ENCODE results near the gene EPHB3. TPM values are rescaled to one million over a fixed set of nuclear protein-coding genes. Genes with fewer than 3 reads are reported as not detected.

The EPHB3 gene
- total RNA-seq, 3 donors from 2014 or later (not counting 1 experiment from before 2014, with no cell fraction given): not detected

DNA sequence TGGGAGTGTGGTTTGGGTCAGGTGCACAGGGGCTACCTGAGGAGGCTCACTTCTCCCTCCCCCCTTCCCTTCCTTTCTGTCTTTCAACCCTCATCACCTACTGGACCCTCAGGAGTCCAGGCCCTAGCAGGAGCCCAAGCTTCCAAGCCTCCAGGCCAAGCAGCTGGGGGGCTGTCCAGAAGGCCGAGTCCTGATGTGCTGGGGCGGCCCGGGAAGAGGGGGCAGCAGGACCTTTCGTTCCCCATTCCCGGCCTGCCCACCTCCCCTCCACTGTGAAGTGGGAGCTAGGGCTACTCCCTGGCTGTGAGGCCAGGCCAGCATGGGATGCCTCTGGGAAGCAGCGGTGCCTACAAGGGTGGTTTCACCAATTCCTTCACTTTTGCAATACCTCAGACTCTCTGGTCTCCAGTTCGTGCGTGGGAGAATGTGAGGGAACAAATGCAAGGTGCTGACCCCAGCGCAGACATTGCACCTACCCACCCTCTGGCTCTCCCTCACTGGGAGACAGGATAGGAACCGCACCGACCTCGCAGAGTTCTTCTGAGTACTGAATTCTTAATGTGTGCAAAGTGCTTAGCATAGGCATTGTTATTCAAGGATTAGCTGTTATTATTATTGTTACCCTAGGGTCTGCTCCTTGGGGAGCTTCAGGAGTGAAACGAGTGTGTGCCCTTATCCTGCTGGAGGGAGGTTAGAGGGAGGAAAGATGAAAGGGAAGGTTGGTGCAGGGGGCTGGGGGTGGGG, 2.5 kb downstream of the EPHB3 start:
- peak overlapping the region; percentile 51 for H3K4me3 Mint-ChIP-seq
- intact Hi-C loops (cut with micrococcal nuclease): no loop called here
- no peak for TF ChIP-seq CTCF (IDR thresholded peaks at IDR 0.05)

GRCh38 chr3:184564685-184565385, 3.2 kb downstream of the EPHB3 start:
- no peak overlapping the region for H3K4me3 Mint-ChIP-seq
- Histone ChIP-seq H3K27ac (ENCODE audit: low read length) (no peak overlapping the region), H3K9me3 (ENCODE audit: control insufficient read depth, insufficient read depth, low read length) (no peaks in the 10 kb centered on the region), H3K4me3 (ENCODE audit: low read length) (no peak overlapping the region), H3K4me1 (ENCODE audit: control insufficient read depth, insufficient read depth, low read length) (peaks cover 34% of the 10 kb centered on the region), H3K36me3 (ENCODE audit: control insufficient read depth, insufficient read depth, low read length) (no peaks in the 10 kb centered on the region), H3K27me3 (ENCODE audit: control insufficient read depth, insufficient read depth, low read length) (peaks cover 29% of the 10 kb centered on the region)
- no peak overlapping the region for H3K27ac Mint-ChIP-seq
- WGBS (ENCODE audit: insufficient coverage): 81% methylated on average over 5 of the region's 5 CpGs
- H3K9me3 Mint-ChIP-seq: no peaks in the 10 kb centered on the region
- H3K4me1 Mint-ChIP-seq: peaks cover 15 to 16% of the 10 kb centered on the region in 2 donors
- ATAC-seq (no peak), DNase-seq (no peak)
- no peak for TF ChIP-seq CTCF (IDR thresholded peaks at IDR 0.05)
- peaks cover 46 to 56% of the 10 kb centered on the region in 2 donors for H3K27me3 Mint-ChIP-seq (ENCODE audit: low read depth in 2 of 2)
- intact Hi-C loops (cut with micrococcal nuclease): no loop called here
- no peaks in the 10 kb centered on the region for H3K36me3 Mint-ChIP-seq

More for the DNA sequence above, 2.5 kb downstream of the EPHB3 start:
- WGBS (ENCODE audit: insufficient coverage): 95% methylated on average over 13 of the region's 13 CpGs
- Histone ChIP-seq H3K9me3 (ENCODE audit: control insufficient read depth, insufficient read depth, low read length) (no peaks in the 10 kb centered on the region), H3K27ac (ENCODE audit: low read length) (no peak overlapping the region), H3K4me3 (ENCODE audit: low read length) (no peak overlapping the region), H3K27me3 (ENCODE audit: control insufficient read depth, insufficient read depth, low read length) (peaks cover 31% of the 10 kb centered on the region), H3K36me3 (ENCODE audit: control insufficient read depth, insufficient read depth, low read length) (no peaks in the 10 kb centered on the region), H3K4me1 (ENCODE audit: control insufficient read depth, insufficient read depth, low read length) (peaks cover 27% of the 10 kb centered on the region)
- DNase-seq (no peak), ATAC-seq (no peak)
- Mint-ChIP-seq H3K4me1 (peaks cover 15 to 16% of the 10 kb centered on the region in 2 donors), H3K27ac (no peak overlapping the region), H3K36me3 (no peaks in the 10 kb centered on the region), H3K27me3 (ENCODE audit: low read depth in 2 of 2) (peaks cover 46 to 52% of the 10 kb centered on the region in 2 donors), H3K9me3 (no peaks in the 10 kb centered on the region)

DNA sequence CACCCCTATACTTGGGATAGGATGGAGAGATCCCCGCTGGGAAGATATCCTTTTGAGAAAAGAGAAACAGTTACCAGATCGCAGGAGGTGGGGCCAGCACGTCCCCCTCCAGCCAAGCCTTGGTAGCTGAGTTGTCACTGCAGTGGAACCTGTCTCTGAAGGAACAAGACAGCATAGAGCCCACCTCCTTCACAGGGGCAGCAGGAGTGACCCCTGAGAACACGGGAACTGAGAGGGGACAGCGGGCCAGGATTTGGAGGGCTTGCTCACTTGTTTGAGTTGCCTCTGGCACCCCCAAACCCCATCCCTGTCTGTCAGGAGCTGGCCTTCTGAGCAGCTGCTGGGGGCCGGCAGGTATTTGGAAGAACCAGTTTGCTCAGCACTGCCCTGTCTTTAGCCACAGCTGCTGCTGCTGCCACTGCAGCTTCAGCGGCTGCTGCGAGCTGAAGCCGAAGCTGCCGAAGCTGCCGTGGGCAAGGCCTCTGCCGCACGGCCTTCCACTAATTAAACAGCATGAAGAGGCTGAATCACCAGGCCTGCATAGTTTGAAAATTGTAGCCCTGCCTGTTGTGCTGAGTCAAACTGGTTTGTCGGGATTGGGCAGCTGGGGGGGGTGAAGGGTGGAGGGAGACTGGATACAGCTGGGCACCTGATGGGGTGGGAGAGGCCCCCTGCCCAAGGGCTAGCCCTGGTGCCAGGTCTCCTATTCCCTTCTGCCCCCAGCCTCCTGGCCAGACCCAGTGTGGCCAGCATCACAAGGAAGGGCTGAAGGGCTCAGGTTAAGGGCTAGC, 4.0 kb downstream of the EPHB3 start:
- no peak overlapping the region for H3K4me3 ChIP-seq (ENCODE audit: low read length)
- intact Hi-C loops (cut with micrococcal nuclease): no loop called here
- no peaks in the 10 kb centered on the region for H3K9me3 ChIP-seq (ENCODE audit: control insufficient read depth, insufficient read depth, low read length)
- 92% methylated on average over 13 of the region's 14 CpGs for WGBS (ENCODE audit: insufficient coverage)
- Mint-ChIP-seq H3K36me3 (no peaks in the 10 kb centered on the region), H3K27me3 (ENCODE audit: low read depth in 2 of 2) (peaks cover 41 to 59% of the 10 kb centered on the region in 2 donors), H3K4me3 (no peak overlapping the region), H3K4me1 (peaks cover 11 to 12% of the 10 kb centered on the region in 2 donors), H3K27ac (no peak overlapping the region), H3K9me3 (no peaks in the 10 kb centered on the region)
- no peaks in the 10 kb centered on the region for H3K36me3 ChIP-seq (ENCODE audit: control insufficient read depth, insufficient read depth, low read length)
- DNase-seq (no peak), ATAC-seq (no peak)
- peaks cover 29% of the 10 kb centered on the region for H3K27me3 ChIP-seq (ENCODE audit: control insufficient read depth, insufficient read depth, low read length)
- no peak overlapping the region for H3K27ac ChIP-seq (ENCODE audit: low read length)
- TF ChIP-seq CTCF (IDR thresholded peaks at IDR 0.05): no peak
- peaks cover 31% of the 10 kb centered on the region for H3K4me1 ChIP-seq (ENCODE audit: control insufficient read depth, insufficient read depth, low read length)
